ENCODE data around the gene EML6. TPM values are rescaled to one million over a fixed set of nuclear protein-coding genes. Genes with fewer than 3 reads are reported as not detected.

The EML6 gene
- total RNA-seq, 1 experiment from 2014 or later, result 5.2 TPM

DNA sequence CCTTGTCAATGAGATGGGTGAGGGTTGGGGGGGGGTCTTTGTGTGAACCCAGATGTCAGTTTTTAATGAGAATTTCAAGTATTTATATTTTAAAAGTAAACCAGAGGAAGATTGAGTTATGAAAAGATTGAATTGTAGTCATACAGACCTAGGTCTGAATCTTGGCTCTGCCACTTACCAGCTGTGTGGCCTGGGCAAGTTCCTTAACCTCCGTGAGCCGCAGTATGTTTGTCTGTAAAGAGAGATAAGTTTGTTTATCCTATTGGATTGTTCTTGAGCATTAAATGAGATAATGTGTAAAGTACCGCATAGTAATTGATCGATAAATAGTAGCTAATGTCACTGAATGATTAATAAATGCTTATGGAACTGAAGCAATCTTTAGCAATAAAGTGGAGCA is 63.8 kb downstream of the EML6 start:
- TF ChIP-seq, protein P1, sequence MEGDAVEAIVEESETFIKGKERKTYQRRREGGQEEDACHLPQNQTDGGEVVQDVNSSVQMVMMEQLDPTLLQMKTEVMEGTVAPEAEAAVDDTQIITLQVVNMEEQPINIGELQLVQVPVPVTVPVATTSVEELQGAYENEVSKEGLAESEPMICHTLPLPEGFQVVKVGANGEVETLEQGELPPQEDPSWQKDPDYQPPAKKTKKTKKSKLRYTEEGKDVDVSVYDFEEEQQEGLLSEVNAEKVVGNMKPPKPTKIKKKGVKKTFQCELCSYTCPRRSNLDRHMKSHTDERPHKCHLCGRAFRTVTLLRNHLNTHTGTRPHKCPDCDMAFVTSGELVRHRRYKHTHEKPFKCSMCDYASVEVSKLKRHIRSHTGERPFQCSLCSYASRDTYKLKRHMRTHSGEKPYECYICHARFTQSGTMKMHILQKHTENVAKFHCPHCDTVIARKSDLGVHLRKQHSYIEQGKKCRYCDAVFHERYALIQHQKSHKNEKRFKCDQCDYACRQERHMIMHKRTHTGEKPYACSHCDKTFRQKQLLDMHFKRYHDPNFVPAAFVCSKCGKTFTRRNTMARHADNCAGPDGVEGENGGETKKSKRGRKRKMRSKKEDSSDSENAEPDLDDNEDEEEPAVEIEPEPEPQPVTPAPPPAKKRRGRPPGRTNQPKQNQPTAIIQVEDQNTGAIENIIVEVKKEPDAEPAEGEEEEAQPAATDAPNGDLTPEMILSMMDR (IDR thresholded peaks at IDR 0.05; ENCODE audit: insufficient read depth in 1 of 2, low read depth in 1 of 2, low read length in 1 of 2, severe bottlenecking in 1 of 2, unreplicated experiment in 1 of 2), result no peak
- ChIA-PET POLR2A (no interaction called here), CTCF (no interaction called here)
- H3K4me1 Mint-ChIP-seq (ENCODE audit: low read depth, unreplicated experiment), result peaks cover 9% of the 10 kb centered on the region
- Histone ChIP-seq H3K9me3 (no peaks in the 10 kb centered on the region), H3K4me1 (peaks cover 5% of the 10 kb centered on the region; the same call in 1 of the 2 replicates), H3K27me3 (replicated peaks; ENCODE audit: control insufficient read depth, insufficient read depth, low read length) (no peaks in the 10 kb centered on the region), H3K4me3 (ENCODE audit: low read depth, low read length) (no peak overlapping the region), H3K36me3 (ENCODE audit: control insufficient read depth, insufficient read depth, low read length) (no peaks in the 10 kb centered on the region)
- intact Hi-C loops (cut with micrococcal nuclease; ENCODE audit: unreplicated experiment), result no loop called here
- DNase-seq, result no peak
- no peaks in the 10 kb centered on the region for H3K36me3 Mint-ChIP-seq (ENCODE audit: insufficient read depth, unreplicated experiment)
- H3K27ac Mint-ChIP-seq (ENCODE audit: unreplicated experiment), result no peak overlapping the region
- H3K27me3 Mint-ChIP-seq (ENCODE audit: insufficient read depth, unreplicated experiment), result no peaks in the 10 kb centered on the region
- no peaks in the 10 kb centered on the region for H3K9me3 Mint-ChIP-seq (ENCODE audit: unreplicated experiment)
- BruUV-seq (replicated peaks), result no TSS peak
- no peak overlapping the region for H3K4me3 Mint-ChIP-seq (ENCODE audit: unreplicated experiment)

DNA sequence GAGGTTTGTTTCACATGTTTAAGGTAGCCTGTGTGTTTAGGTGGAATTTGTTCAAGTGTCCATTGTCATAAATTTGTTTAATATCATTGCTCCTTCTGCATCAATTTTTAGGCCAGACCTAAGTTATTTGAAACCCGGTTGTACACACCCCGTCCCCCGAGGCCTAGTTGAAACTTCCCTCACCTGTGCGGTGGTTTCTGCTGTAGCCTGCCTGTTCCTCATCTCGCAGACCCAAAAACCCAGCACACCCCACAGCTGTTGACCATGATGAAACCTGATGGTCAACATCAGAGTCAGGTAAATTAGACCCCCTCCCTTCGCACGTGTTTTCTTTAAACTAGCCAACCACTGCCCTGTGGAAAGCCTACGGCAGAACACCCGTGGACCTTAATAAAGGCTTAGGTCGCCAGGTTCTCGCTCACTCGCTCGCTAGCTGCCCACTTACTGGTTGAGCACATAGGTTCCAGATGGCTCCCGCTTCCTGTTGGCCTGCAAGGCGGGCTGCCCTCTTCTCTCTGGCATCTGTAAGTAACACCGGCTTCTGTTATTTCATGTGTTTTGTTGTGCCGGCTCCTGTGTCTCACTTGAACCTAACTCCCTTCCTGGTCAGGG is 64.4 kb downstream of the EML6 start:
- no TSS peak for BruUV-seq (replicated peaks)
- Mint-ChIP-seq H3K36me3 (ENCODE audit: insufficient read depth, unreplicated experiment) (no peaks in the 10 kb centered on the region), H3K4me3 (ENCODE audit: unreplicated experiment) (no peak overlapping the region), H3K9me3 (ENCODE audit: unreplicated experiment) (no peaks in the 10 kb centered on the region), H3K4me1 (ENCODE audit: low read depth, unreplicated experiment) (peaks cover 9% of the 10 kb centered on the region), H3K27me3 (ENCODE audit: insufficient read depth, unreplicated experiment) (no peaks in the 10 kb centered on the region), H3K27ac (ENCODE audit: unreplicated experiment) (no peak overlapping the region)
- intact Hi-C loops (cut with micrococcal nuclease; ENCODE audit: unreplicated experiment), result no loop called here
- no peaks in the 10 kb centered on the region for H3K9me3 ChIP-seq
- no peak for DNase-seq
- H3K4me1 ChIP-seq, result peaks cover 5% of the 10 kb centered on the region; the same call in 1 of the 2 replicates
- no peaks in the 10 kb centered on the region for H3K27me3 ChIP-seq (replicated peaks; ENCODE audit: control insufficient read depth, insufficient read depth, low read length)
- H3K4me3 ChIP-seq (ENCODE audit: low read depth, low read length), result no peak overlapping the region
- TF ChIP-seq, protein P1 (IDR thresholded peaks at IDR 0.05; ENCODE audit: insufficient read depth in 1 of 2, low read depth in 1 of 2, low read length in 1 of 2, severe bottlenecking in 1 of 2, unreplicated experiment in 1 of 2), result no peak
- CTCF ChIA-PET, result interaction anchor here (0.6 kb wide), 1 partner anchor 386 kb away, joined by 5 read pairs; no protein-coding TSS in a partner anchor
- H3K36me3 ChIP-seq (ENCODE audit: control insufficient read depth, insufficient read depth, low read length), result no peaks in the 10 kb centered on the region
- POLR2A ChIA-PET, result no interaction called here

DNA sequence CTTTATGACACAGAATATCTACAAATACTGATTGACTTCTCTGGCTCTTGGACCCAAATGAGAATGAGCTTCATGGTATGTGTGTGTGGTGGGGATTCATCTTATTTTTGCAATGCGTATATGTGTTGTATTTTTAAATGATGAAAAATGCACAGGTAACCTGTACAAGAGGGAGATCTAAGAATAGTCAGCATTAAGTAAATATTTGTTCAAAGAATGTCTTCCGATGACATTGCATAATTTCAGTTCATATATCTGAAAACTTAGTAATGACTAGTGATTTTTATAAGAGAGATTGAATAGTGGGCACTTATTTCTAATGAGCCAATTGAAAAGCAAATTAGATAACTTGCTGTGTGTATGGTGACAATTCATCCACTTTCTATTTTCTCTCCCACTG is 66.4 kb downstream of the EML6 start:
- BruUV-seq (replicated peaks), result no TSS peak
- intact Hi-C loops (cut with micrococcal nuclease; ENCODE audit: unreplicated experiment), result no loop called here
- Histone ChIP-seq H3K4me3 (ENCODE audit: low read depth, low read length) (no peak overlapping the region), H3K27me3 (replicated peaks; ENCODE audit: control insufficient read depth, insufficient read depth, low read length) (no peaks in the 10 kb centered on the region), H3K4me1 (peaks cover 5% of the 10 kb centered on the region; the same call in 1 of the 2 replicates), H3K36me3 (ENCODE audit: control insufficient read depth, insufficient read depth, low read length) (no peaks in the 10 kb centered on the region), H3K9me3 (no peaks in the 10 kb centered on the region)
- Mint-ChIP-seq H3K9me3 (ENCODE audit: unreplicated experiment) (no peaks in the 10 kb centered on the region), H3K36me3 (ENCODE audit: insufficient read depth, unreplicated experiment) (no peaks in the 10 kb centered on the region), H3K27me3 (ENCODE audit: insufficient read depth, unreplicated experiment) (no peaks in the 10 kb centered on the region), H3K27ac (ENCODE audit: unreplicated experiment) (no peak overlapping the region), H3K4me1 (ENCODE audit: low read depth, unreplicated experiment) (peaks cover 9% of the 10 kb centered on the region), H3K4me3 (ENCODE audit: unreplicated experiment) (no peak overlapping the region)
- TF ChIP-seq, protein P1 (IDR thresholded peaks at IDR 0.05; ENCODE audit: insufficient read depth in 1 of 2, low read depth in 1 of 2, low read length in 1 of 2, severe bottlenecking in 1 of 2, unreplicated experiment in 1 of 2), result no peak
- ChIA-PET POLR2A (no interaction called here), CTCF (no interaction called here)
- no peak for DNase-seq

All from Caco-2 (cell line).